ENCODE results near the gene FNDC1. TPM values are rescaled to one million over a fixed set of nuclear protein-coding genes. Genes with fewer than 3 reads are reported as not detected.

FNDC1 gene
- total RNA-seq, 1 experiment from 2014 or later = not detected

DNA sequence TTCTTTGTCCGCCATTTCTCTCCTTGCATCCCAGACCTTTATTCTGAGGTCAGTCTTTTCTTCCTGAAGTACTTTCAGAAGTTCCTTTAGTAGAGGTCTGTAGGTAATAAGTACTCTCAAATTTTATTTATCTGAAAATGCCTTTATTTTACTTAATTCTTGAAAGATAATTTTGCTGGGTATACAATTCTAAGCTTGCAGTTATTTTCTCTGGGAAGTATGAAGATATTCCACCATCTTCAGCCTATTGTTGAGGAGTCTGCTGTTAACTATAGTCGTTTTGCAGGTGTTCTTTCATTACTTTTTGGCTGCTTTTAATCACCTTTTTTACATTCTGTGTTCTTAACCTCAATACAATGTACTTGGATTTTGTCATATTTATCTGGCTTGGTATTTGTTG lies 13.5 kb upstream of the FNDC1 start:
- Histone ChIP-seq H3K9ac (ENCODE audit: low read length) (no peak overlapping the region), H3F3A (ENCODE audit: low read length, unreplicated experiment) (no peaks in the 10 kb centered on the region), H3K79me2 (ENCODE audit: low read length) (no peaks in the 10 kb centered on the region), H3K4me1 (ENCODE audit: insufficient read depth, low read length) (no peaks in the 10 kb centered on the region), H3K27me3 (ENCODE audit: low read length) (no peaks in the 10 kb centered on the region), H4K20me1 (ENCODE audit: low read length) (no peaks in the 10 kb centered on the region), H3K9me3 (ENCODE audit: low read length) (no peaks in the 10 kb centered on the region), H3K4me3 (ENCODE audit: low read length) (no peak overlapping the region), H3K36me3 (ENCODE audit: low read depth, low read length) (no peaks in the 10 kb centered on the region), H3K4me2 (ENCODE audit: low read length) (no peak overlapping the region), H3K9me2 (replicated peaks; ENCODE audit: low read length) (no peaks in the 10 kb centered on the region), H2AFZ (ENCODE audit: low read length) (no peak overlapping the region), H3K27ac (ENCODE audit: low read length) (no peak overlapping the region)
- ATAC-seq (no peak), DNase-seq (no peak)
- CTCF ChIA-PET = no interaction called here
- no TSS peak for BruUV-seq (replicated peaks)
- intact Hi-C loops (cut with micrococcal nuclease) = no loop called here
- POLR2A ChIA-PET (ENCODE audit: unreplicated experiment) = no interaction called here
- TF ChIP-seq, protein P1, sequence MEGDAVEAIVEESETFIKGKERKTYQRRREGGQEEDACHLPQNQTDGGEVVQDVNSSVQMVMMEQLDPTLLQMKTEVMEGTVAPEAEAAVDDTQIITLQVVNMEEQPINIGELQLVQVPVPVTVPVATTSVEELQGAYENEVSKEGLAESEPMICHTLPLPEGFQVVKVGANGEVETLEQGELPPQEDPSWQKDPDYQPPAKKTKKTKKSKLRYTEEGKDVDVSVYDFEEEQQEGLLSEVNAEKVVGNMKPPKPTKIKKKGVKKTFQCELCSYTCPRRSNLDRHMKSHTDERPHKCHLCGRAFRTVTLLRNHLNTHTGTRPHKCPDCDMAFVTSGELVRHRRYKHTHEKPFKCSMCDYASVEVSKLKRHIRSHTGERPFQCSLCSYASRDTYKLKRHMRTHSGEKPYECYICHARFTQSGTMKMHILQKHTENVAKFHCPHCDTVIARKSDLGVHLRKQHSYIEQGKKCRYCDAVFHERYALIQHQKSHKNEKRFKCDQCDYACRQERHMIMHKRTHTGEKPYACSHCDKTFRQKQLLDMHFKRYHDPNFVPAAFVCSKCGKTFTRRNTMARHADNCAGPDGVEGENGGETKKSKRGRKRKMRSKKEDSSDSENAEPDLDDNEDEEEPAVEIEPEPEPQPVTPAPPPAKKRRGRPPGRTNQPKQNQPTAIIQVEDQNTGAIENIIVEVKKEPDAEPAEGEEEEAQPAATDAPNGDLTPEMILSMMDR (conservative IDR thresholded peaks at IDR 0.05; ENCODE audit: low read depth, low read length) = no peak
- TF ChIP-seq EZH2phosphoT487 (IDR thresholded peaks at IDR 0.05; ENCODE audit: borderline replicate concordance, low read length) (no peak), EZH2 (IDR thresholded peaks at IDR 0.05; ENCODE audit: low read length, unreplicated experiment) (no peak)

DNA sequence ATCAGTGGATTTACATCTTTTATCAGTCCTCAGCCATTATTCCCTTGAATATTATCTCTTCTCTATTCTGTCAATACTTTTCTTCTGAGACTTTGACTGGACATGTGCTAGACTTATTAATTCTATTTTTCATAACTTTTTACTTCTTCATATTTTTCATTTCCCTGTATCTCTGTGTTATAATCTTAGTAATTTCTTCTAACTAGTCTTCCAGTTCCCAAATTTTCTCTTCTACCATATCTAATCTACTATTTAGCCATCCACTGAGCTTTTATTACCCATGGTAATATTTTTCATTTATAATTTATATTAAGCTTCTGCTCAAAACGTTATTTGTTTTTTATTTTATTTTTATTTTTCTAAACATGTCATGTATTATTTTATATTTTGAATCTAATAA lies 13.1 kb upstream of the FNDC1 start:
- Histone ChIP-seq H3K9ac (ENCODE audit: low read length) (no peak overlapping the region), H3K4me1 (ENCODE audit: insufficient read depth, low read length) (no peaks in the 10 kb centered on the region), H3K79me2 (ENCODE audit: low read length) (no peaks in the 10 kb centered on the region), H3K27ac (ENCODE audit: low read length) (no peak overlapping the region), H3K9me3 (ENCODE audit: low read length) (no peaks in the 10 kb centered on the region), H2AFZ (ENCODE audit: low read length) (no peak overlapping the region), H3K4me3 (ENCODE audit: low read length) (no peak overlapping the region), H3K27me3 (ENCODE audit: low read length) (no peaks in the 10 kb centered on the region), H3F3A (ENCODE audit: low read length, unreplicated experiment) (no peaks in the 10 kb centered on the region), H4K20me1 (ENCODE audit: low read length) (no peaks in the 10 kb centered on the region), H3K9me2 (replicated peaks; ENCODE audit: low read length) (no peaks in the 10 kb centered on the region), H3K36me3 (ENCODE audit: low read depth, low read length) (no peaks in the 10 kb centered on the region), H3K4me2 (ENCODE audit: low read length) (no peak overlapping the region)
- BruUV-seq (replicated peaks) = no TSS peak
- TF ChIP-seq, protein P1 (conservative IDR thresholded peaks at IDR 0.05; ENCODE audit: low read depth, low read length) = no peak
- TF ChIP-seq EZH2 (IDR thresholded peaks at IDR 0.05; ENCODE audit: low read length, unreplicated experiment) (no peak), EZH2phosphoT487 (IDR thresholded peaks at IDR 0.05; ENCODE audit: borderline replicate concordance, low read length) (no peak)
- ChIA-PET POLR2A (ENCODE audit: unreplicated experiment) (no interaction called here), CTCF (no interaction called here)
- ATAC-seq = no peak
- no peak for DNase-seq
- intact Hi-C loops (cut with micrococcal nuclease) = no loop called here

DNA sequence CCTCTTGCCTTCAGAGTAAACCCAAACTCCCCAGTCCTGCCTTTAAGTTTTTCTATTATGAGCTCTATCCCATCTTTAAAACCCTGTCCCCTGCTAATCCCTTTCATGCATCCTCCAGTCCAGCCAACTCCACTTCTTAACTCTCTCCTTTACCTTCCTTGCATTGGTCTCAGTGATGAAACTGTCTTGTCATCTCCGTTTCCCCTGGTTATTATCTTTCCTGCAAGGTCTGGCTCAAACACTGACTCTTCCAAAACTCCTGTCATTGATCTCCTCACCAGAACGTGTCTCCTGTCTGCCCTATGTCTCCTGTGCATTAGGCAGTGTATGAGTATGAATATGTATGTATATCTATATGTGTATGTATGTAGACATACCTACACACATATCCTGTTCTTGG lies 11.8 kb upstream of the FNDC1 start:
- H3K9me2 ChIP-seq (replicated peaks; ENCODE audit: low read length) = no peaks in the 10 kb centered on the region
- no peak overlapping the region for H3K4me2 ChIP-seq (ENCODE audit: low read length)
- POLR2A ChIA-PET (ENCODE audit: unreplicated experiment) = no interaction called here
- H4K20me1 ChIP-seq (ENCODE audit: low read length) = no peaks in the 10 kb centered on the region
- no peak overlapping the region for H3K27ac ChIP-seq (ENCODE audit: low read length)
- H3F3A ChIP-seq (ENCODE audit: low read length, unreplicated experiment) = no peaks in the 10 kb centered on the region
- intact Hi-C loops (cut with micrococcal nuclease) = no loop called here
- H3K9me3 ChIP-seq (ENCODE audit: low read length) = no peaks in the 10 kb centered on the region
- H3K4me1 ChIP-seq (ENCODE audit: insufficient read depth, low read length) = no peaks in the 10 kb centered on the region
- no peaks in the 10 kb centered on the region for H3K36me3 ChIP-seq (ENCODE audit: low read depth, low read length)
- no peak for ATAC-seq
- H2AFZ ChIP-seq (ENCODE audit: low read length) = no peak overlapping the region
- H3K27me3 ChIP-seq (ENCODE audit: low read length) = no peaks in the 10 kb centered on the region
- H3K4me3 ChIP-seq (ENCODE audit: low read length) = no peak overlapping the region
- TF ChIP-seq EZH2phosphoT487 (IDR thresholded peaks at IDR 0.05; ENCODE audit: borderline replicate concordance, low read length) = no peak
- TF ChIP-seq, protein P1 (conservative IDR thresholded peaks at IDR 0.05; ENCODE audit: low read depth, low read length) = no peak
- TF ChIP-seq EZH2 (IDR thresholded peaks at IDR 0.05; ENCODE audit: low read length, unreplicated experiment) = no peak
- CTCF ChIA-PET = no interaction called here
- no TSS peak for BruUV-seq (replicated peaks)
- no peak for DNase-seq
- H3K79me2 ChIP-seq (ENCODE audit: low read length) = no peaks in the 10 kb centered on the region
- H3K9ac ChIP-seq (ENCODE audit: low read length) = no peak overlapping the region
